ENCODE measurements around the gene TBC1D1. TPM values are rescaled to one million over a fixed set of nuclear protein-coding genes. Genes with fewer than 3 reads are reported as not detected.

TBC1D1 gene
- total RNA-seq, 5 donors from 2014 or later (not counting 1 experiment from before 2014, with no cell fraction given), result 46.3 to 58.1 (median 47.6) TPM

DNA sequence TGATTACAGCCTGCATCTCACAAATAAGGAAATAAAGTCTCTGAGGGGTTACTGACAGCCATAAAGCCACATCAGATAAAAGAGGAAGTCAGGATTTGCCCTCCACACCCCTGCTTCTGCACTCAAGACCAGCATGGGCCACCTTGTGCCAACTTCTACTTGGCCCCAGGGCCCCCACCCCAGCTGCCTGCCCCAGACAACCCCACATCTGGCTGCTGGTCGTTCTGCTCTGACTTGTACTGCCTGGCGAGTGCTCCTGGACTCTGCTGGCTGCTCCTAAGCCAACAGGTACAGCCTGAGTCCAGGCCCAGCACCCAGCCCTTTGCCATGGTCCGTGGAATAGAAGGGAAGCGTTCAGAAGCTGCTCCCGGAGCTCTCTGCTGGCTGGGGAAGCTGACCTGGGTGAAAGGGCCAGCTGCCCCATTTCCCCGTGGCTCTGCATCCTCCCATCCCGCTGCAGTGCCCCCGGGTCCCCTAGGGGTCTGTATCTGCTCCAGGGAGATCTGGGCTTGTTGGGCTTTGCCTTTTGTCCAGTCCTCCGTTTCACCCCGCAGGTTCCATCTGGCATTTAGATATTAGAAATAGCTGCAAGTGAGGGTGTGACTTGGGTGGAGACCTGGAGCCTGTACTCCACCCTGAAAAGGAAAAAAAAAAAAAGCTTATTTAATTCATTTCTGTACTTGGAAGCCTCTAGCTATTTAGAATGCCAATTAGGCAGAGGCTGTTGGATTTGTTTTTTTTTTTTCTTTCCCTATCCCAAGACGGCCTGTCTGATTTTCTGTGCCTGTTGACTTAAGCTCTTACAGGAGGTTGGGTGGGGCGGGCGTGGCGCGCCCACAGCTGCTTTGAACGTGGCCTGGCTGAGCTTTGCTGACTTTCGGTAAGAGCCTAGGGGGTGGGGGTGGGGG, 264.1 kb downstream of the TBC1D1 start:
- WGBS (ENCODE audit: insufficient coverage), result 57% methylated on average over 10 of the region's 17 CpGs
- H3K27ac ChIP-seq (ENCODE audit: low read length), result no peak overlapping the region
- ChIA-PET POLR2A (interaction anchor here (0.6 to 0.7 kb wide), 4 partner anchors 25 to 550 kb away, joined by 3 to 5 read pairs (median 4); no protein-coding TSS in a partner anchor), CTCF (interaction anchor here (0.5 to 1.0 kb wide), 7 partner anchors 15 to 906 kb away, joined by 3 to 5 read pairs (median 3); no protein-coding TSS in a partner anchor)
- H3K36me3 Mint-ChIP-seq, result no peaks in the 10 kb centered on the region
- no peaks in the 10 kb centered on the region for H3K27me3 ChIP-seq (replicated peaks in 1 of 2; ENCODE audit: control insufficient read depth in 2 of 2, extremely low read depth in 1 of 2, insufficient read depth in 2 of 2, low read length in 1 of 2)
- no peaks in the 10 kb centered on the region for H3K27me3 Mint-ChIP-seq
- no peaks in the 10 kb centered on the region for H3K9me3 ChIP-seq
- peaks cover 46 to 64% (median 63%) of the 10 kb centered on the region in 3 donors for H3K4me1 Mint-ChIP-seq
- H3K4me3 ChIP-seq (ENCODE audit: control insufficient read depth in 1 of 2, extremely low read depth in 1 of 2, low read length in 1 of 2), result peak overlapping the region in 1 of 2 donors; percentile 5
- DNase-seq, result peak in 10 of 35 experiments; percentile 6 to 35 (median 12)
- H3K9me3 Mint-ChIP-seq, result no peaks in the 10 kb centered on the region
- H3K36me3 ChIP-seq (ENCODE audit: control insufficient read depth in 2 of 2, extremely low read depth in 1 of 2, insufficient read depth in 1 of 2, low read length in 1 of 2), result no peaks in the 10 kb centered on the region
- H3K27ac Mint-ChIP-seq, result peak overlapping the region in 1 of 2 donors; percentile 56
- peak; percentile 23 to 82 (median 70) for ATAC-seq (replicated peaks in 1 of 4)
- H3K4me3 Mint-ChIP-seq, result peak overlapping the region in 2 of 3 donors; percentile 26 to 73
- H3K4me1 ChIP-seq (ENCODE audit: control insufficient read depth in 1 of 2, extremely low read depth in 1 of 2, insufficient read depth in 2 of 2, low read length in 2 of 2), result peaks cover 14 to 28% of the 10 kb centered on the region in 2 experiments

DNA sequence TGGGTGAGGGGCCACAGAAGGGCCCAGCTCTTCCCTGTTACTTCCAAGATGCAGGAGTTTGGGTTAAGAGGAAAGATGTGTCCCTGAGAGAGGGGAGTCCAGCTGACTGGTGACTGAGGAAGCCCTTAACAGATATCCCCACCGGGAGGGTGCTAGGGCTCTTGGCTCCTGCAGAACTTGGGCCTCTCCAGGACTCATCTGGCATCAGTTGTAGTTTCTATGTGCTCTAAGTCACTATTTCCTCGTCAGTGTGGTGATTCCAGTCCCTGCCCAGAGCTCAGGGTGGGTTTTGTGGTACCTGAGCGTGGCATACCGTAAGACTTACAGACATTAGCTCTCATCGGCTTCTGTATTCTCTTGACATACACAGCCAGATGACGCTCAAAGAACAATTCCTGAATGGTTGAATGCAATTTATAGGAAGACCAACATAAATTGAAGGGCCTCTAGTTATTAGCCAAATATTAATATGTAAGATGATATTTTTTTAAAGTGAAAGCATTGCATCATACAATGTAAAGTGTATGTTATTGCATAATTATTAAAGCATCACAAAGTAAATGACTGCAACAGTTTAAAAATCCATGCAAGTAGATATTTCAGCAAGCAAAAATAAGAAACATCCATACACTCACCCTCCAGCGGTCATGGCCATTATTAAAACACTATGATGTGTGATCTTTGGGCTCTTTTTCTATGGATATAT, 264.9 kb downstream of the TBC1D1 start:
- H3K27me3 ChIP-seq (replicated peaks in 1 of 2; ENCODE audit: control insufficient read depth in 2 of 2, extremely low read depth in 1 of 2, insufficient read depth in 2 of 2, low read length in 1 of 2), result no peaks in the 10 kb centered on the region
- H3K27ac ChIP-seq (ENCODE audit: low read length), result no peak overlapping the region
- no peaks in the 10 kb centered on the region for H3K36me3 Mint-ChIP-seq
- DNase-seq, result no peak
- no peaks in the 10 kb centered on the region for H3K9me3 ChIP-seq
- ChIA-PET POLR2A (interaction anchor here (0.6 to 0.7 kb wide), 3 partner anchors 24 to 549 kb away, joined by 3 to 4 read pairs (median 4); no protein-coding TSS in a partner anchor), CTCF (interaction anchor here (0.5 to 1.0 kb wide), 7 partner anchors 14 to 905 kb away, joined by 3 to 5 read pairs (median 3); no protein-coding TSS in a partner anchor)
- H3K27me3 Mint-ChIP-seq, result no peaks in the 10 kb centered on the region
- no peak overlapping the region for H3K4me3 ChIP-seq (ENCODE audit: control insufficient read depth in 1 of 2, extremely low read depth in 1 of 2, low read length in 1 of 2)
- peak overlapping the region in 1 of 3 donors; percentile 73 for H3K4me3 Mint-ChIP-seq
- WGBS (ENCODE audit: insufficient coverage), result 82% methylated on average over 1 of the region's 7 CpGs
- no peaks in the 10 kb centered on the region for H3K9me3 Mint-ChIP-seq
- H3K4me1 Mint-ChIP-seq, result peaks cover 52 to 69% (median 67%) of the 10 kb centered on the region in 3 donors
- peak overlapping the region; percentile 34 to 64 for H3K27ac Mint-ChIP-seq
- ATAC-seq (replicated peaks in 1 of 4), result peak in 3 of 4 experiments; percentile 25 to 36 (median 29)
- H3K36me3 ChIP-seq (ENCODE audit: control insufficient read depth in 2 of 2, extremely low read depth in 1 of 2, insufficient read depth in 1 of 2, low read length in 1 of 2), result no peaks in the 10 kb centered on the region
- peaks cover 14 to 32% of the 10 kb centered on the region in 2 experiments for H3K4me1 ChIP-seq (ENCODE audit: control insufficient read depth in 1 of 2, extremely low read depth in 1 of 2, insufficient read depth in 2 of 2, low read length in 2 of 2)

DNA sequence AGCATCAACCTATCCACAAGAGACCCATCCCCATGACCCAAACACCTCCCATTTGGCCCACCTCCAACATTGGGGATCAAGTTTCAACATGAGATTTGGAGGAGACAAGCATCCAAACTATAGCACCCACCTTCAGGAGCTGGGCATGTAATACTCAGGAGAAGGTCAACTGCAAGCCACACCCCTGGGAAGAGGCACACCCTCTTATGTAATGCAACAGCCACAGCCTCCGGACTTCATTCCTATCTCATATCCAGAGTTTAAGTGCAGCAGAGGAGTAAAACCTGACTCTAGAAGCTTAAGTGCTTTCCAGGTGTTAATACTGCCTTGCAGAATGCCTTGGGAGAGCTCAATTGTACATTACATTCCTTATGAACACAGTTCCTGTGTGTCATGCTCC, 266.7 kb downstream of the TBC1D1 start:
- ATAC-seq (replicated peaks in 1 of 4), result no peak
- Histone ChIP-seq H3K4me1 (ENCODE audit: control insufficient read depth in 1 of 2, extremely low read depth in 1 of 2, insufficient read depth in 2 of 2, low read length in 2 of 2) (peaks cover 14 to 36% of the 10 kb centered on the region in 2 experiments), H3K36me3 (ENCODE audit: control insufficient read depth in 2 of 2, extremely low read depth in 1 of 2, insufficient read depth in 1 of 2, low read length in 1 of 2) (no peaks in the 10 kb centered on the region), H3K4me3 (ENCODE audit: control insufficient read depth in 1 of 2, extremely low read depth in 1 of 2, low read length in 1 of 2) (no peak overlapping the region), H3K27ac (ENCODE audit: low read length) (no peak overlapping the region), H3K27me3 (replicated peaks in 1 of 2; ENCODE audit: control insufficient read depth in 2 of 2, extremely low read depth in 1 of 2, insufficient read depth in 2 of 2, low read length in 1 of 2) (no peaks in the 10 kb centered on the region), H3K9me3 (no peaks in the 10 kb centered on the region)
- no peak for DNase-seq
- ChIA-PET CTCF (interaction anchor here in 1 of 2 donors (1.5 kb wide), 1 partner anchor 24 kb away, joined by 4 read pairs; no protein-coding TSS in a partner anchor), POLR2A (no interaction called here)
- Mint-ChIP-seq H3K4me3 (no peak overlapping the region), H3K27me3 (no peaks in the 10 kb centered on the region), H3K4me1 (peaks cover 64 to 83% (median 82%) of the 10 kb centered on the region in 3 donors), H3K9me3 (no peaks in the 10 kb centered on the region), H3K36me3 (no peaks in the 10 kb centered on the region), H3K27ac (no peak overlapping the region)
- WGBS (ENCODE audit: insufficient coverage), result no CpG with 5 or more reads among the region's 1 CpG

GRCh38 chr4:38160487-38161207, 269.8 kb downstream of the TBC1D1 start:
- 50% methylated on average over 2 of the region's 3 CpGs for WGBS (ENCODE audit: insufficient coverage)
- H3K27ac ChIP-seq (ENCODE audit: low read length), result peak overlapping the region; percentile 46
- POLR2A ChIA-PET, result interaction anchor here in 1 of 2 donors (0.6 to 1.2 kb wide), 4 partner anchors 14 to 506 kb away, joined by 4 to 13 read pairs (median 8); no protein-coding TSS in a partner anchor

GRCh38 chr4:38161208-38162113, 270.6 kb downstream of the TBC1D1 start:
- 82% methylated on average over 3 of the region's 5 CpGs for WGBS (ENCODE audit: insufficient coverage)
- H3K36me3 ChIP-seq (ENCODE audit: control insufficient read depth in 2 of 2, extremely low read depth in 1 of 2, insufficient read depth in 1 of 2, low read length in 1 of 2), result no peaks in the 10 kb centered on the region
- H3K4me3 ChIP-seq (ENCODE audit: control insufficient read depth in 1 of 2, extremely low read depth in 1 of 2, low read length in 1 of 2), result no peak overlapping the region
- no peaks in the 10 kb centered on the region for H3K36me3 Mint-ChIP-seq
- ChIA-PET POLR2A (interaction anchor here in 1 of 2 donors (0.6 to 1.1 kb wide), 2 partner anchors 13 to 505 kb away, joined by 4 to 5 read pairs; no protein-coding TSS in a partner anchor), CTCF (interaction anchor here (0.6 to 1.5 kb wide), 7 partner anchors 8 to 597 kb away, joined by 3 to 6 read pairs (median 5); no protein-coding TSS in a partner anchor)
- H3K4me1 Mint-ChIP-seq, result peaks cover 48 to 65% (median 51%) of the 10 kb centered on the region in 3 donors
- no peaks in the 10 kb centered on the region for H3K27me3 Mint-ChIP-seq
- ATAC-seq (replicated peaks in 1 of 4) (peak; percentile 6 to 60 (median 22)), DNase-seq (peak in 1 of 35 experiments; percentile 14)
- no peaks in the 10 kb centered on the region for H3K27me3 ChIP-seq (replicated peaks in 1 of 2; ENCODE audit: control insufficient read depth in 2 of 2, extremely low read depth in 1 of 2, insufficient read depth in 2 of 2, low read length in 1 of 2)
- peaks cover 0 to 14% of the 10 kb centered on the region in 2 experiments for H3K4me1 ChIP-seq (ENCODE audit: control insufficient read depth in 1 of 2, extremely low read depth in 1 of 2, insufficient read depth in 2 of 2, low read length in 2 of 2)
- H3K27ac ChIP-seq (ENCODE audit: low read length), result no peak overlapping the region
- H3K4me3 Mint-ChIP-seq, result no peak overlapping the region
- H3K27ac Mint-ChIP-seq, result peak overlapping the region; percentile 30 to 54
- H3K9me3 Mint-ChIP-seq, result peaks cover 3 to 7% (median 5%) of the 10 kb centered on the region in 3 donors
- H3K9me3 ChIP-seq, result no peaks in the 10 kb centered on the region

More at GRCh38 chr4:38160487-38161207, 269.8 kb downstream of the TBC1D1 start:
- Histone ChIP-seq H3K4me3 (ENCODE audit: control insufficient read depth in 1 of 2, extremely low read depth in 1 of 2, low read length in 1 of 2) (no peak overlapping the region), H3K27me3 (replicated peaks in 1 of 2; ENCODE audit: control insufficient read depth in 2 of 2, extremely low read depth in 1 of 2, insufficient read depth in 2 of 2, low read length in 1 of 2) (no peaks in the 10 kb centered on the region), H3K9me3 (no peaks in the 10 kb centered on the region), H3K36me3 (ENCODE audit: control insufficient read depth in 2 of 2, extremely low read depth in 1 of 2, insufficient read depth in 1 of 2, low read length in 1 of 2) (no peaks in the 10 kb centered on the region), H3K4me1 (ENCODE audit: control insufficient read depth in 1 of 2, extremely low read depth in 1 of 2, insufficient read depth in 2 of 2, low read length in 2 of 2) (peaks cover 3 to 16% of the 10 kb centered on the region in 2 experiments)
- DNase-seq (peak in 22 of 35 experiments; percentile 3 to 73 (median 23)), ATAC-seq (replicated peaks in 1 of 4) (peak; percentile 74 to 93 (median 82))
- CTCF ChIA-PET, result interaction anchor here (0.6 to 1.5 kb wide), 8 partner anchors 9 to 598 kb away, joined by 3 to 6 read pairs (median 3); no protein-coding TSS in a partner anchor
- H3K9me3 Mint-ChIP-seq, result peaks cover 3 to 7% (median 5%) of the 10 kb centered on the region in 3 donors
- H3K27ac Mint-ChIP-seq, result peak overlapping the region; percentile 30 to 54
- H3K27me3 Mint-ChIP-seq, result no peaks in the 10 kb centered on the region
- no peaks in the 10 kb centered on the region for H3K36me3 Mint-ChIP-seq
- H3K4me3 Mint-ChIP-seq, result no peak overlapping the region
- H3K4me1 Mint-ChIP-seq, result peaks cover 50 to 67% (median 59%) of the 10 kb centered on the region in 3 donors

Data from T-cell (primary cell).